Loucy (cell line): Measurements from ENCODE around the gene NKX1-2.

ENCODE experiments used
- H2AFZ ChIP-seq: fragments of 200-600 bp; sonication (generic); 2 replicates; pipeline ENCODE4 v1.6.0; 2016; ENCODE audit warnings: antibody characterized with exemption, mild to moderate bottlenecking, low read length, moderate library complexity
- H3F3A ChIP-seq: fragments of 200-600 bp; 2 replicates; pipeline ENCODE4 v1.6.0; 2016; ENCODE audit warnings: antibody characterized with exemption, low read depth, mild to moderate bottlenecking
- H3K27me3 ChIP-seq: fragments of 200-600 bp; sonication (generic); 2 replicates; pipeline ENCODE4 v1.6.1; 2014; ENCODE audit warnings: low read length, mild to moderate bottlenecking; ENCODE audit not compliant: insufficient read depth, poor library complexity, severe bottlenecking
- H3K36me3 ChIP-seq: fragments of 200-600 bp; sonication (generic); 2 replicates; pipeline ENCODE4 v1.6.1; 2016; ENCODE audit warnings: low read length; ENCODE audit not compliant: insufficient read depth
- H3K4me1 ChIP-seq: fragments of 200-600 bp; sonication (generic); 2 replicates; pipeline ENCODE4 v1.5.1; 2014; ENCODE audit warnings: low read length, mild to moderate bottlenecking; ENCODE audit not compliant: insufficient read depth, poor library complexity, severe bottlenecking
- H3K4me2 ChIP-seq: fragments of 200-600 bp; sonication (generic); 2 replicates; pipeline ENCODE4 v1.6.0; 2014; ENCODE audit warnings: antibody characterized with exemption, low read length, low read depth, mild to moderate bottlenecking; ENCODE audit not compliant: poor library complexity, severe bottlenecking
- H3K4me3 ChIP-seq: fragments of 200-600 bp; sonication (generic); 2 replicates; pipeline ENCODE4 v1.5.1; 2014; ENCODE audit warnings: low read length, mild to moderate bottlenecking, mixed read lengths; ENCODE audit not compliant: poor library complexity, severe bottlenecking
- H3K79me2 ChIP-seq: fragments of 200-600 bp; sonication (generic); 2 replicates; pipeline ENCODE4 v1.6.1; 2014; ENCODE audit warnings: low read length; ENCODE audit not compliant: insufficient read depth
- H3K9ac ChIP-seq: fragments of 200-600 bp; sonication (generic); 2 replicates; pipeline ENCODE4 v1.6.0; 2014; ENCODE audit warnings: mild to moderate bottlenecking, low read depth, low read length, moderate library complexity; ENCODE audit not compliant: poor library complexity, severe bottlenecking
- H3K9me2 ChIP-seq: fragments of 200-600 bp; sonication (generic); replicated peaks from 2 replicates; pipeline ENCODE4 v1.6.1; 2016; ENCODE audit warnings: low read depth, low read length, mixed read lengths
- H3K9me3 ChIP-seq: fragments of 200-600 bp; sonication (generic); 2 replicates; pipeline ENCODE4 v1.6.1; 2014; ENCODE audit warnings: mild to moderate bottlenecking, antibody characterized with exemption, low read length, low read depth; ENCODE audit not compliant: insufficient read depth
- H4K20me1 ChIP-seq: fragments of 200-600 bp; sonication (generic); 2 replicates; pipeline ENCODE4 v1.6.0; 2014; ENCODE audit warnings: antibody characterized with exemption, low read length, mild to moderate bottlenecking; ENCODE audit not compliant: insufficient read depth, poor library complexity, severe bottlenecking
- EZH2phosphoT487 ChIP-seq: fragments of 200-600 bp; IDR thresholded peaks from 2 replicates; pipeline ENCODE4 v1.6.1; 2018; ENCODE audit warnings: antibody characterized with exemption, mild to moderate bottlenecking, moderate library complexity, borderline replicate concordance
- TF ChIP-seq, protein P1 (sequence below): fragments of 200-600 bp; sonication (generic); conservative IDR thresholded peaks from 2 replicates; pipeline ENCODE4 v1.5.1; 2014; ENCODE audit warnings: mild to moderate bottlenecking, antibody characterized with exemption, low read length

NKX1-2 gene

DNA sequence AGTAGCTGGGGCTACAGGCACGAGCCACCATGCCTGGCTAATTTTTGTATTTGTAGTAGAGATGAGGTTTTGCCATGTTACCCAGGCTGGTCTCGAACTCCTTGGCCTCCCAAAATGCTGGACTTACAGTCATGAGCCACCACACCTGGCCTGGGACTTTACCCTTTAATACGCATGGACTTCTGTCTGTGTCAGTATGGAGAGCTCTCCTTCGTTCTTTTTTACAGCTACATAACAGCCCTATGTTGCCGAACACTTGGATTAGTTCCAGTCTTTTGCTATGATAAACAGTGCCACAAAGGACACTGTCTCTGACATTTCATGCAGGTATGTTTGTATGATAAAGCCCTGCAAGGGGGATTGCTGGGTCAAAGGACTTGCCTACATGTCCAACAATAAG is 20.3 kb downstream of the NKX1-2 start:
- Histone ChIP-seq H3K79me2 (no peaks in the 10 kb centered on the region), H3K27me3 (no peaks in the 10 kb centered on the region), H3K9ac (no peak overlapping the region), H3K4me3 (no peak overlapping the region), H3F3A (no peaks in the 10 kb centered on the region), H3K4me2 (no peak overlapping the region), H2AFZ (no peak overlapping the region), H3K4me1 (no peaks in the 10 kb centered on the region), H3K9me3 (no peaks in the 10 kb centered on the region), H3K9me2 (no peaks in the 10 kb centered on the region), H3K36me3 (no peaks in the 10 kb centered on the region), H4K20me1 (no peaks in the 10 kb centered on the region)
- TF ChIP-seq, protein P1, sequence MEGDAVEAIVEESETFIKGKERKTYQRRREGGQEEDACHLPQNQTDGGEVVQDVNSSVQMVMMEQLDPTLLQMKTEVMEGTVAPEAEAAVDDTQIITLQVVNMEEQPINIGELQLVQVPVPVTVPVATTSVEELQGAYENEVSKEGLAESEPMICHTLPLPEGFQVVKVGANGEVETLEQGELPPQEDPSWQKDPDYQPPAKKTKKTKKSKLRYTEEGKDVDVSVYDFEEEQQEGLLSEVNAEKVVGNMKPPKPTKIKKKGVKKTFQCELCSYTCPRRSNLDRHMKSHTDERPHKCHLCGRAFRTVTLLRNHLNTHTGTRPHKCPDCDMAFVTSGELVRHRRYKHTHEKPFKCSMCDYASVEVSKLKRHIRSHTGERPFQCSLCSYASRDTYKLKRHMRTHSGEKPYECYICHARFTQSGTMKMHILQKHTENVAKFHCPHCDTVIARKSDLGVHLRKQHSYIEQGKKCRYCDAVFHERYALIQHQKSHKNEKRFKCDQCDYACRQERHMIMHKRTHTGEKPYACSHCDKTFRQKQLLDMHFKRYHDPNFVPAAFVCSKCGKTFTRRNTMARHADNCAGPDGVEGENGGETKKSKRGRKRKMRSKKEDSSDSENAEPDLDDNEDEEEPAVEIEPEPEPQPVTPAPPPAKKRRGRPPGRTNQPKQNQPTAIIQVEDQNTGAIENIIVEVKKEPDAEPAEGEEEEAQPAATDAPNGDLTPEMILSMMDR: no peak
- no peak for TF ChIP-seq EZH2phosphoT487

DNA sequence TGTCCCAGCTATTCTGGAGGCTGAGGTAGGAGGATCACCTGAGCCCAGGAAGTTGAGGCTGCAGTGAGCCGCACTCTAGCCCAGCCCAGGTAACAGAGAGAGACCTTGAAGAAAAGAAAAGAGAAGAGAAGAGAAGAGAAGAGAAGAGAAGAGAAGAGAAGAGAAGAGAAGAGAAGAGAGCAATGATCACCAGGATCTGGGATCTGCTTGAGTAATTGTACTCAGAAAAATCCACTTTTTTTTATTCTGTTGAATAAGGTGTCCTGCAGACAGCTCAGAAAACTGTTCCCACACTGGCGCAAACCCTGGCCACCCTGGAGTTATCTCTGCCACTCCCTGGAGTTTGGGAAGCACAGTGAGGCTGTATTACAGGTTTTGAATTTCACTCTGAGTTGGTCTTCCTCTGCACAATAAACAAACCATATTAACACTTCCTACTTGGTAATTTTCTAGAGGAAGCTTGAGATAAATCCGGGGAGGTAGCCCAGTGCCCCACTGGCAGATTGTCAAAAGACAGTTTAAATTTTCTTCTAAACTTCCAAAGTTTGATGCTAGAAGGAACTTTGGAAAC is 21.5 kb downstream of the NKX1-2 start:
- Histone ChIP-seq H3K4me2 (no peak overlapping the region), H3K79me2 (no peaks in the 10 kb centered on the region), H4K20me1 (no peaks in the 10 kb centered on the region), H3K36me3 (no peaks in the 10 kb centered on the region), H3K27me3 (no peaks in the 10 kb centered on the region), H3F3A (no peaks in the 10 kb centered on the region), H3K9ac (no peak overlapping the region), H2AFZ (no peak overlapping the region), H3K4me1 (no peaks in the 10 kb centered on the region), H3K9me2 (no peaks in the 10 kb centered on the region), H3K9me3 (no peaks in the 10 kb centered on the region), H3K4me3 (no peak overlapping the region)
- TF ChIP-seq, protein P1: no peak
- TF ChIP-seq EZH2phosphoT487: no peak

DNA sequence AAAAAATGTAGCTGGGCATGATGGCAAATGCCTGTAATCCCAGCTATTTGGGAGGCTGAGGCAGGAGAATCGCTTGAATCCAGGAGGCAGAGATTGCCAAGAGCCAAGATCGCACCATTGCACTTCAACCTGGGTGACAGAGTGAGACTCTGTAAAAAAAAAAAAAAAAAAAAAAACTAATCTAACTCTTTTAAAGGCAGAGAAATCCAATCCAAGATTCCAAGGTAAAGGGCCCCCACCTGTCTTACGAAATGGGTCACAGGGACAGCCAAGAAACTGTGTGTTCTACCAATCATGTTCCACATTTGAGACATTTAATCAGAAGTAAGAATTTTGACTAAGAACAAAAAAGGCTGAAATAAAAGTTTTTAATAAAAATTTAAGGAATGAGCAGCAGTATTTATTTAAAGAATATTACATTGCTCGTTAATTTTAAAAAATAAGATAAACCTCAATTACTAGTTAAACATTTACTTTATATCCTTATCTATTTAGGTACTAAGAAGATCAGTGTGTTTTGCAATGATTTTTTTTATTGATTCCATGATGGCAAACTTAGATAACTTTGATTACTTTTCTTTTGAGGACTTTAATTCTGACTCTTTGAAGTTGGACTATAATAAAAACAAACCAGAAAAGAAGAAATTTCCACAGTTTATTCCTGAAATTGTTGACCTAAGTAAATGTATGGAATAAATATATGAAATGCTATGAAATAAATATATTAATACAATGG is 24.4 kb downstream of the NKX1-2 start:
- H3K4me3 ChIP-seq: no peak overlapping the region
- TF ChIP-seq EZH2phosphoT487: no peak
- TF ChIP-seq, protein P1: no peak
- no peaks in the 10 kb centered on the region for H4K20me1 ChIP-seq
- no peaks in the 10 kb centered on the region for H3K4me1 ChIP-seq
- no peak overlapping the region for H3K9ac ChIP-seq
- no peaks in the 10 kb centered on the region for H3K9me3 ChIP-seq
- H3K36me3 ChIP-seq: no peaks in the 10 kb centered on the region
- no peaks in the 10 kb centered on the region for H3K27me3 ChIP-seq
- no peak overlapping the region for H2AFZ ChIP-seq
- no peaks in the 10 kb centered on the region for H3F3A ChIP-seq
- H3K79me2 ChIP-seq: no peaks in the 10 kb centered on the region
- no peaks in the 10 kb centered on the region for H3K9me2 ChIP-seq
- H3K4me2 ChIP-seq: no peak overlapping the region
